Loucy (cell line): ENCODE measurements around the gene SLC25A26.
"Not testable (repeated sequence)": the region's sequence is repeated elsewhere in the genome, so short reads cannot be mapped to it uniquely, and the experiment has no call there.

Experiments
- H2AFZ ChIP-seq: fragments of 200-600 bp; sonication (generic); 2 replicates; pipeline ENCODE4 v1.6.0; 2016; ENCODE audit warnings: antibody characterized with exemption, mild to moderate bottlenecking, low read length, moderate library complexity
- H3F3A ChIP-seq: fragments of 200-600 bp; 2 replicates; pipeline ENCODE4 v1.6.0; 2016; ENCODE audit warnings: antibody characterized with exemption, low read depth, mild to moderate bottlenecking
- H3K27me3 ChIP-seq: fragments of 200-600 bp; sonication (generic); 2 replicates; pipeline ENCODE4 v1.6.1; 2014; ENCODE audit warnings: low read length, mild to moderate bottlenecking; ENCODE audit not compliant: insufficient read depth, poor library complexity, severe bottlenecking
- H3K36me3 ChIP-seq: fragments of 200-600 bp; sonication (generic); 2 replicates; pipeline ENCODE4 v1.6.1; 2016; ENCODE audit warnings: low read length; ENCODE audit not compliant: insufficient read depth
- H3K4me1 ChIP-seq: fragments of 200-600 bp; sonication (generic); 2 replicates; pipeline ENCODE4 v1.5.1; 2014; ENCODE audit warnings: low read length, mild to moderate bottlenecking; ENCODE audit not compliant: insufficient read depth, poor library complexity, severe bottlenecking
- H3K4me2 ChIP-seq: fragments of 200-600 bp; sonication (generic); 2 replicates; pipeline ENCODE4 v1.6.0; 2014; ENCODE audit warnings: antibody characterized with exemption, low read length, low read depth, mild to moderate bottlenecking; ENCODE audit not compliant: poor library complexity, severe bottlenecking
- H3K4me3 ChIP-seq: fragments of 200-600 bp; sonication (generic); 2 replicates; pipeline ENCODE4 v1.5.1; 2014; ENCODE audit warnings: low read length, mild to moderate bottlenecking, mixed read lengths; ENCODE audit not compliant: poor library complexity, severe bottlenecking
- H3K79me2 ChIP-seq: fragments of 200-600 bp; sonication (generic); 2 replicates; pipeline ENCODE4 v1.6.1; 2014; ENCODE audit warnings: low read length; ENCODE audit not compliant: insufficient read depth
- H3K9ac ChIP-seq: fragments of 200-600 bp; sonication (generic); 2 replicates; pipeline ENCODE4 v1.6.0; 2014; ENCODE audit warnings: mild to moderate bottlenecking, low read depth, low read length, moderate library complexity; ENCODE audit not compliant: poor library complexity, severe bottlenecking
- H3K9me2 ChIP-seq: fragments of 200-600 bp; sonication (generic); replicated peaks from 2 replicates; pipeline ENCODE4 v1.6.1; 2016; ENCODE audit warnings: low read depth, low read length, mixed read lengths
- H3K9me3 ChIP-seq: fragments of 200-600 bp; sonication (generic); 2 replicates; pipeline ENCODE4 v1.6.1; 2014; ENCODE audit warnings: mild to moderate bottlenecking, antibody characterized with exemption, low read length, low read depth; ENCODE audit not compliant: insufficient read depth
- H4K20me1 ChIP-seq: fragments of 200-600 bp; sonication (generic); 2 replicates; pipeline ENCODE4 v1.6.0; 2014; ENCODE audit warnings: antibody characterized with exemption, low read length, mild to moderate bottlenecking; ENCODE audit not compliant: insufficient read depth, poor library complexity, severe bottlenecking
- EZH2phosphoT487 ChIP-seq: fragments of 200-600 bp; IDR thresholded peaks from 2 replicates; pipeline ENCODE4 v1.6.1; 2018; ENCODE audit warnings: antibody characterized with exemption, mild to moderate bottlenecking, moderate library complexity, borderline replicate concordance
- TF ChIP-seq, protein P1 (sequence below): fragments of 200-600 bp; sonication (generic); conservative IDR thresholded peaks from 2 replicates; pipeline ENCODE4 v1.5.1; 2014; ENCODE audit warnings: mild to moderate bottlenecking, antibody characterized with exemption, low read length

The SLC25A26 gene

DNA sequence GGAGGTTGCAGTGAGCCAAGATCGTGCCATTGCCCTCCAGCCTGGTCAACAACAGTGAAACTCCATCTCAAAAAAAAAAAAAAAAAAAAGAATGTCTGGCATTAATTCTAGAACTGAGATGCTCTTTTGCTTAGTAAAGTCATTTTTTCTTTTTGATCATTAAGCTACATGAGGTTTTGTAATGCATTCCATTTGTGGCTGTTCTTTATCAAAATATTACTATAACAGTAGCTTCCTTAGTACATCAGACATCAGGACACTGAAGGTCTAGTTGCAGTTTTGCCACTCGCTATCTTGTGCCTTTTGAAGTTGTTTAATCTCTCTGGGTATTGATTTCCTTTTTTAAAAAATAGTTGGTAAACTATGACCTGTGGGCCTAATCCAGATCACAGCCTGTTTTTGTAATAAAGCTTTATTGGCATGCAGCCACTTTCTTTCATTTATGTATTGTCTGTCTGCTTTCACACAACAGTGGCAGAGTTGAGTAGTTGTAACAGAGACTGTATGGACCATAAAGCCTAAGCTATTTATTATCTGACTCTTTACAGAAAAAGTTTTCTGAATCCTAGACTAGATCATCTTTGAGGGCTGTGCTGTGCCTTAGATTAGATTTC, 76.6 kb downstream of the SLC25A26 start:
- Histone ChIP-seq H3K27me3 (no peaks in the 10 kb centered on the region), H3K9me2 (no peaks in the 10 kb centered on the region), H3K4me1 (peaks cover 51% of the 10 kb centered on the region), H3K9ac (peak overlapping the region; percentile 24), H4K20me1 (no peaks in the 10 kb centered on the region), H3K4me2 (peak overlapping the region; percentile 46), H3K79me2 (peaks cover 26% of the 10 kb centered on the region), H3K4me3 (no peak overlapping the region), H3F3A (no peaks in the 10 kb centered on the region), H2AFZ (no peak overlapping the region), H3K9me3 (no peaks in the 10 kb centered on the region), H3K36me3 (no peaks in the 10 kb centered on the region)
- TF ChIP-seq, protein P1, sequence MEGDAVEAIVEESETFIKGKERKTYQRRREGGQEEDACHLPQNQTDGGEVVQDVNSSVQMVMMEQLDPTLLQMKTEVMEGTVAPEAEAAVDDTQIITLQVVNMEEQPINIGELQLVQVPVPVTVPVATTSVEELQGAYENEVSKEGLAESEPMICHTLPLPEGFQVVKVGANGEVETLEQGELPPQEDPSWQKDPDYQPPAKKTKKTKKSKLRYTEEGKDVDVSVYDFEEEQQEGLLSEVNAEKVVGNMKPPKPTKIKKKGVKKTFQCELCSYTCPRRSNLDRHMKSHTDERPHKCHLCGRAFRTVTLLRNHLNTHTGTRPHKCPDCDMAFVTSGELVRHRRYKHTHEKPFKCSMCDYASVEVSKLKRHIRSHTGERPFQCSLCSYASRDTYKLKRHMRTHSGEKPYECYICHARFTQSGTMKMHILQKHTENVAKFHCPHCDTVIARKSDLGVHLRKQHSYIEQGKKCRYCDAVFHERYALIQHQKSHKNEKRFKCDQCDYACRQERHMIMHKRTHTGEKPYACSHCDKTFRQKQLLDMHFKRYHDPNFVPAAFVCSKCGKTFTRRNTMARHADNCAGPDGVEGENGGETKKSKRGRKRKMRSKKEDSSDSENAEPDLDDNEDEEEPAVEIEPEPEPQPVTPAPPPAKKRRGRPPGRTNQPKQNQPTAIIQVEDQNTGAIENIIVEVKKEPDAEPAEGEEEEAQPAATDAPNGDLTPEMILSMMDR: no peak
- no peak for TF ChIP-seq EZH2phosphoT487

DNA sequence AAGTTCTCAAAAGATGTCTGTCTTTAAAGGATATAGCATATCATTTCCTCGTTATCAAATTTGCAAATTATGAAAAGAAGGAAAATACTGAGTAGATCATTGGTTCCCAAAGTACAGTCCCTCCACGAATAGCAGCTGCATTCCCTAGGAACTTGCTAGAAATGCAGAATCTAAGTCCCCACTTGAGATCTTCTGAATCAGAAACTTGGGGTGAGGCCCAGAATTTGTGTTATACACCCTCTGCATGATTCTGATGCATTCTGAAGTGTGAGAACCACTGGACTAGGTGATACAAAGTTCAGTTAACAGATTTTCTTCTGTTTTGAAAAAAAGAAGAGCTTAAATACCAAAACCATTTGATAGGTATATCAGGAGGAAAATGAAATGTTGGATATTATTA, 77.1 kb downstream of the SLC25A26 start:
- Histone ChIP-seq H3K4me3 (no peak overlapping the region), H3K79me2 (peaks cover 26% of the 10 kb centered on the region), H3K9ac (peak overlapping the region; percentile 24), H3K36me3 (no peaks in the 10 kb centered on the region), H3K27me3 (no peaks in the 10 kb centered on the region), H2AFZ (no peak overlapping the region), H3K4me2 (peak overlapping the region; percentile 46), H4K20me1 (no peaks in the 10 kb centered on the region), H3K4me1 (peaks cover 56% of the 10 kb centered on the region), H3F3A (no peaks in the 10 kb centered on the region), H3K9me3 (no peaks in the 10 kb centered on the region), H3K9me2 (no peaks in the 10 kb centered on the region)
- no peak for TF ChIP-seq EZH2phosphoT487
- TF ChIP-seq, protein P1: no peak

DNA sequence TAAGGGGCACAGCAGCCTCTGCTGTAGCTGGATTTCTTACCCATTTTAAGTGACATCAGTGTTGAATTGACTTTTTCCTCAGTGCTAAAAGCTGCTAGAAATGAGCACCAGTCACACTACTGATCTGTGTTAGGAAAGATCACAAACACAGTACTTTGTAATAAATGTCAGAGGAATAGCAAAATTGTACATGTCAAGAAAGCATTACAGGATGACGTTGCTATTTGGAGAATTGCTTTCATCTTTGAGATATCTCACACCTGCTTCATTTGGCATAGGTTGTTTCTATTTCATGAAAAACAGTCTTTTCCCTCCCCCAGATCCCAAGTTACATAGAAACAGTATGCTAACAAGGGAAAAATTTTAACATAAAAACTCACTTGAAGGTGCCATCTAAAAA, 77.8 kb downstream of the SLC25A26 start:
- Histone ChIP-seq H2AFZ (no peak overlapping the region), H3K4me1 (peaks cover 63% of the 10 kb centered on the region), H3K27me3 (no peaks in the 10 kb centered on the region), H3F3A (no peaks in the 10 kb centered on the region), H3K4me2 (peak overlapping the region; percentile 38), H4K20me1 (no peaks in the 10 kb centered on the region), H3K9ac (no peak overlapping the region), H3K9me2 (no peaks in the 10 kb centered on the region), H3K4me3 (no peak overlapping the region), H3K9me3 (no peaks in the 10 kb centered on the region), H3K36me3 (no peaks in the 10 kb centered on the region), H3K79me2 (peaks cover 23% of the 10 kb centered on the region)
- TF ChIP-seq, protein P1: no peak
- no peak for TF ChIP-seq EZH2phosphoT487

DNA sequence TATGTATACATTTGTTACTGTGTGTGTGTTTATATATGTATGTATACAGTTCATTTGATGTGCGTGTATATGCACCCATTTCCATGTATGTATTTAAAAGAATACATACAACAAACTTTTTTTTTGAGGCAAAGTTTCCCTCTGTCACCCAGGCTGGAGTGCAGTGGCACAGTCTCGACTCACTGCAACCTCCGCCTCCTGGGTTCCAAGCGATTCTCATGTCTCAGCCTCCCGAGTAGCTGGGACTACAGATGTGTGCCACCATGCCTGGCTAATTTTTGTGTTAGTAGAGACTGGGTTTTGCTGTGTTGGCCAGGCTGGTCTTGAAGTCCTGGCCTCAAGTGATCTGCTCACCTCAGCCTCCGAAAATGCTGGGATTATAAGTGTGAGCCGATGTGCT, 78.3 kb downstream of the SLC25A26 start:
- not testable (repeated sequence) for H3K9ac ChIP-seq, H3K9me3 ChIP-seq, H3K9me2 ChIP-seq, H3K4me3 ChIP-seq, H4K20me1 ChIP-seq, H2AFZ ChIP-seq, H3K27me3 ChIP-seq, H3F3A ChIP-seq, H3K36me3 ChIP-seq
- Histone ChIP-seq H3K79me2 (peaks cover 23% of the 10 kb centered on the region), H3K4me1 (peaks cover 68% of the 10 kb centered on the region), H3K4me2 (peak overlapping the region; percentile 38)
